Fibroblast of skin of left quadriceps (primary cell): ENCODE data around the gene CLASP1.
"Not testable (repeated sequence)": the region's sequence is repeated elsewhere in the genome, so short reads cannot be mapped to it uniquely, and the experiment has no call there.

ENCODE experiments used
- DNase-seq, 2 experiments: peaks; one replicate each; pipeline ENCODE4 v3.0.0-alpha.2; 2013; ENCODE audit warnings: low read depth in 2 of 2

Gene CLASP1

GRCh38 chr2:121505005-121505404, 144.3 kb downstream of the CLASP1 start:
- DNase-seq, result peak; percentile 66

DNA sequence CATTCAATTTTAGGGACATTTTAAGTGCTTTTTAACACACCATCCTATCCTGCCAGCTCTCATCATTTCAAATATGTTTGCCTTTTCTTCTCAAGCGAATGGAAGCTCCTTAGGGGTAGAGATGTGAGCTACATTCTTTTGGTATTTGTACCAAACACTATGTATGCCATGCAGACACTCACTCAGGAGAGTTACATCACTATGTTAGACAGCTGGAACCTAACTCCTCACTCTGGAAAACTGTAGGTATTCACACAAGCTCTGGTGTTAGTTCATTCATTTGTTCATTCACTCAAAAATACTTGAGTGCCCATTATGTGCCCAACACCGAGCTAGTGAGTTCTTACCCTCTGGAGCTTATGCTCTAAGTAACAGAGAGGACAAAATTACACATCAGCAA, 144.9 kb downstream of the CLASP1 start:
- no peak for DNase-seq

GRCh38 chr2:121502781-121503180, 146.5 kb downstream of the CLASP1 start:
- no peak for DNase-seq

DNA sequence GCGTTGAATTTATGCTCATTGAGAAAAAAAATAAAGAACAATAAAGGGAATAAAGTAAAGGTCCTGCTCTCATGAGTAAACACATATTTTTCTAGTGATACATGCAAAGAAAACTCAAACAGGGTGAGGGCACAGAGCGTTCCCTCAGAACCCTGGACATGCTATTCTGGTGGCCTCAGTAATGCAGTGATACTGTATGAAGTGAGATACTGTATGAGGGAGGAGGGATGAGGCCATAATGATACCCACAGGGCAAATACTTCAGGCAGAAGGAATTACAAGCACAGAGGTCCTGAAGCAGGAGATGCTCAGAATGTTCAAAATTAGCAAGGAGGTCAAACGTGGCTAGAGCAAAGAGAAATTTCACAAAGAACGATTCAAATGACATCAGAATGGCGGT, 147.0 kb downstream of the CLASP1 start:
- no peak for DNase-seq

- no peak for DNase-seq
These were observed 147.7 kb downstream of the CLASP1 start for GRCh38 chr2:121501554-121501953.

DNA sequence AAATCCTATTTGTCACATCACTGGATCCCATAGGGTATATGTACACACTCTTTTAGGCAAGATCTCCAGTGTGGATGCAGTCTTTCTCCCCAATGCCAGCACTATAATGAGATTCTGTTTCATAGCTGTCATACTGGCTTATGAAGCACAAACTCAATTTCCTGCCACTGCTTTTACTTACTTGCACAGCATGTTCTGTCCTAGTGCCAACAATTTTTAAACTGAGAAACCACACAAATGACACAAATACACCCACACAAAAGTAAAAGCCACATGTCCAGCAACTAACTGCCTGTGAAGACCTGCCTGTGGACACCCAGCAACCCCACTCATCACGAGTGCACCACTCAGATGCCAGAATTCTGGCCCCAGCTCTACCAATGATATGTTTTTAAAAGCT, 148.2 kb downstream of the CLASP1 start:
- DNase-seq, result no peak

DNA sequence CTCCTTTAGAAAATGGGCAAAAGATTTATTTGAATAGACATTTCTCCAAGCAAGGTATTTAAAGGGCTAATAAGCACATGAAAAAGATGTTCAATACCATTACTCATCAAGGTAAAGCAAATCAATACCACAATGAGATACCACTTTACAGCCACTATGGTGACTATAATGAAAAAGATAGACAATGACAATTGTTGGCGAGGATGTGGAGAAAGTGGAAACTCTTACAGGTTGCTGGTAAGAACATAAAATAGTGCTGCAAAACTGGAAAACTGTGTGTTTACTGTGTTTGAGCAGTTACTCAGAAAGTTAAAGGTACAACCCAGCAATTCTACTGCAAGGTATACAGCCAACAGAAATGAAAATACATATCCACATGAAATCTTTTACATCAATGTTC, 150.5 kb downstream of the CLASP1 start:
- no peak for DNase-seq

DNA sequence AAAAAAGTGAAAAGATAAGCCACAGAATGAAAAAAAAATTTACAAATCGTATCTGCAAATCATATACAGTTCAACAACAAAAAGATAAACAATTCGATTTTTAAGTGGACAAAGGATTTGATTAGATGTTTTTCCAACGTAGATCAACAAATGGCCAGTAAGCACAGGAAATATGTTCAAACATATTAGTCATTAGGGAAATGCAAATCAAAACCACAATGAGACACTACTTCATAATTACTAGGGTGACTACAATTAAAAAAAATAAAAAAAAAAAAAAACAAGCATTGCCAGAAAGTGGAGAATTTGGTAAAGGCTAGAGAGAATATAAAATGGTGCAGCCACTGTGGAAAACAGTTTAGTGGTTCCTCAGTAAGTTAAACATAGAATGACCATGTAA, 156.9 kb downstream of the CLASP1 start:
- DNase-seq, result no peak

- no peak for DNase-seq
These were observed 157.7 kb downstream of the CLASP1 start for GRCh38 chr2:121491518-121491917.

GRCh38 chr2:121490584-121491133, 158.6 kb downstream of the CLASP1 start:
- DNase-seq, result no peak

DNA sequence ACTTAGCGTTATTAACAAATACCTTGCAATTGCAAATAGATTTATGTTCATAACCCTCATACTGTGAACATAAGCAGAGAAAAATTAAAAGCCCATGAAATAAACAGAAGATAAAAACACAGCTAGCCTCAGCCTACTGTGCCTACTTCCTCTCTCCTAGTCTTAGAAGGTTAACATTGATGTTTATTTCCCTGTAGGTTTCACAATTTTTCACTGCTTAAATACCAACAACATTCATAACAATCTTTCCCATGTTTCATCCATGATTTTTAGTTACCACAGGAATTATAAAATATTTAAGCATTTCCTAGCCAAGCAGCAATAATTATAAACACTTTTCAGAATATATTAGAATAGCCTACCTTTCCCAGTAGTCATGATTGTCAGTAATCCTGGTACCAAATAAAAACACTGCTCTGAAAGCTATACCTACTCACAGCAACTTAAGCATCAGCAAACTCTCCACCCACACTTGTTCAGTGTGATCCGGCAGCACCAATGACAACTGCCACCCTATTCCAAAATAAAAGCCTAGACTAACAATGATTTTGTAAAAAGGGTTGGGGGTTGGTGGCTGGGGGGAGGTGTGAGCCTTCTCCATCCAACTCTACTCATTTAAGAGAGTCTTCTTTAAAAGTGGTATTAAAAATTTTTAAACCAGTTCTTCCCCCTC, 159.2 kb downstream of the CLASP1 start:
- no peak for DNase-seq

- no peak for DNase-seq
These were observed 160.0 kb downstream of the CLASP1 start for GRCh38 chr2:121489284-121489683.

DNA sequence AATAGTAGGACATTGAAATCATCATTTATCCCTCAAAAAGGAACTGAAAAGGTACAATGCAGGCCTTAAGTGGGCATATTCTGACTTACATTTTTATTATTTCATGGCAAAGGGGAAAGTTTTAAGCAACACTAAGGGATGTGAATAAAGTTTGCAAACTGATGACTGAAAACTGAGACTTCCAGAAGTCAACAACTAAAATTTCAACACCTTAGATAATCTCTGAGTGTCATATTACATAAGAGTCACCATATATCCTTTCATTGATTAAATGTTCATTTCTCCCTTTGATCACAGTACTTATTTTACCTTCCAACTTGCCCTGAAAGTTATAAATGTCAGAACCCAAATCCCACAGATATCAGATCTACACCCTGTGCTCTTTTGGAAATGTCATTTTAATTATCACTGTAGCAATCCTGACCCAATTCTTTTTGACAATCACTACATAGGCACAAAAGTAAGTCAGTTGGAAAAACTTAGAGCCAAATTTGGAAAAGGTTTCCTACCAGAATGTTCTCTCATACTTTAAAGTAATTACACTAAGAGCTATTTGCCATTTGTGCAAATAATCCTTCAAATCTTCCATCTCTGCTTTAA, 163.0 kb downstream of the CLASP1 start:
- no peak for DNase-seq

DNA sequence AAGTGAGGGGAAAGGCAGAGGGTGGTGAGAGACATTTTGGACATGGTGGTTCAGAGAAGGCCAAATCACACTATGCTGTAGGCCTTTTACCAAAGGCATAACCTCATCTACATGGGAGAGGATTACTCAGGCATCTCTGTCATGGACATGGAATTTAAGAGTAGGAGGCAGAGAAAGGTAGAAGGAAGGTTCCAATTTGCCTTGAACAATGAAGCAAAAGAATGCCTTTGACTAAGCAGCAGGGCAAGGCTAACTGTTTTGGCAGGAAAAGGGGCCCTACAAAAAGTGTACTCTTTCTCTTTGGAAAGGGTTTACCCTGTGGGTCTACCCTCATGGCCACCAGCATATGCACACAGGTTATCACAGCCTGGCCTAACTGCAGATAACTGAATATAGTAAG, 164.2 kb downstream of the CLASP1 start:
- no peak for DNase-seq

DNA sequence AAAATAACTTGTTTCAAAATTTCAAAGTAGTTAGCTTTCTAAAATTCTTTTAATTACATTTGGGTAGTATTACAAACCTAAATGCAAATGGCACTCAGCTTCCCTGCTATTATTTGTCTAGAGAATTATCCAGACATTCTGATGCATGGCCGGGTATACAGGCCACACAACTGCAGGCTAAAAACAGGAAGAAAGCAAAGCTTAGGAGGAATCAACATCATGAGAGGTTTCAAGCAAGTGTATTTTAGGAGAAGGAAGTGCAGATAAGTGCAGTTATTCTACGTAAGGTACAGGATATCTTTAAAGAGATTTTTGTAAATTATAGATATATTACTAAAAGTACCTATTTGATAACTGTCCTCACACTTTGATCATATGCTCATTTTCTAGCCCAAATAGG, 165.4 kb downstream of the CLASP1 start:
- no peak for DNase-seq

DNA sequence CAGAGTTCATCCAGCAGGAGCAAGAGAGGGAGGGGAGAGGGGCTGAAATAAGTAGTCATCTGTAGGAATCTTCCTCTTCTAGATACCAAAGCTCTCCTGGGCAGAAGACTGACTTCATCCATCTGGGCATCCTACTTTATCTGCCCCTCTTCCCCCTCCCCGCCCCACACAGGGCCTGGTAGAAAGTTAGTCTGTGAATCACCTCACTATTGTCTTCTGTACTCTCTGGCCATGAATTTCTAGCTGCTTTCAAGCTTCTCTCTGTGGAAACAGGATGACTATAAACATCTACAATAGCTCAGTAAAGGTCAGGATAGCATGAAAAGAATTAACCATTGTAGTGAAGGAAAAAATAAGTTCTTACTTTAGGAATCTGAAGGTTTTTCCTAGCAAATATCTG, 166.2 kb downstream of the CLASP1 start:
- no peak for DNase-seq

DNA sequence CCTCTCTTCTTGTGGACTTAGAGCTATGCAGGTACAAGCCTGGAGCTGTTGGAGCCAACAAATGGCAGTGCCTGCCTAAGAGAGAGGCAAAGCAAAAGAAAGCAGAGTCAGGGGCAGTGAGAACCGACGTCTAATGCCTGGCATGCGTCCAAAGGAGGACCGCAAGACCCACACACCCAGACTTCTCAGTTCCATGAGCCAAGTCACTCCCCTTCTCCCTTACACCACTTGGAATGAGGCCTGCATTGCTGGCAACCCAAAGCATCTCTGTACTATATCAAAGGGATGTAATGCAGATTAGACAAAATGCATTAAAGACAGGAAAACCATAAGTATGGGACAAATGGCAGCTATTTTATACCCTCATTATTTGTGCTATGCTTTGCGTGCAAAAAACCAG, 168.4 kb downstream of the CLASP1 start:
- peak; percentile 95 for DNase-seq

DNA sequence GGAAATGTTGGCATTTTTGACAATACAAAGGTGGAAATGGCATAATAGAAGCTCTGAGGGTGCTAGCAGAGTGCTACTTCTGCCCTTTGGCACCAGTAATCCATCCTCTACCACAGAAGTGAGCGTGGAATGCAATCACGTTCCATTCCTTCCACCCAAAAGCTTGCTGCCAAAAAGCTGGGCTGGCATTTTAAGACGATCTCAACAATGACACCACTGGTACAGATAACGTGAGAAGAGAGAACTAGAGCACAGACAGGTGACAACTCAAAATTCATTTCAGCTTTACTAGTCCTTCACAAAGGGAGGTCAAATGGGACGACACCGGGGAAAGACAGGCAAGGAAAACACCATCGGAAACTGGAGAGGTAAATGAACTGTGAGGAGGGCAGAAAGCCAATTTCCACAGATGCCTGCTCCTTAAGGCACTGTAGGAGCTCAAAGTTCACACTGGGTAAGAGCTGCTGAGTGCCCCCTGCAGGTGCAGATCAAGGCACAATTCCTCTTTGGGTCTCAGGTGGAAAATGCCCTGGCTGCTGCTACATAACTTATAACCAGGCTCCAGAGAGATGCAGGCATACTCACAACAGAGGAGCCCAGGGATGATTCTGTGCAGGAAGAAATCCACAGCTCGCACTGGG, 169.3 kb downstream of the CLASP1 start:
- DNase-seq, result no peak

DNA sequence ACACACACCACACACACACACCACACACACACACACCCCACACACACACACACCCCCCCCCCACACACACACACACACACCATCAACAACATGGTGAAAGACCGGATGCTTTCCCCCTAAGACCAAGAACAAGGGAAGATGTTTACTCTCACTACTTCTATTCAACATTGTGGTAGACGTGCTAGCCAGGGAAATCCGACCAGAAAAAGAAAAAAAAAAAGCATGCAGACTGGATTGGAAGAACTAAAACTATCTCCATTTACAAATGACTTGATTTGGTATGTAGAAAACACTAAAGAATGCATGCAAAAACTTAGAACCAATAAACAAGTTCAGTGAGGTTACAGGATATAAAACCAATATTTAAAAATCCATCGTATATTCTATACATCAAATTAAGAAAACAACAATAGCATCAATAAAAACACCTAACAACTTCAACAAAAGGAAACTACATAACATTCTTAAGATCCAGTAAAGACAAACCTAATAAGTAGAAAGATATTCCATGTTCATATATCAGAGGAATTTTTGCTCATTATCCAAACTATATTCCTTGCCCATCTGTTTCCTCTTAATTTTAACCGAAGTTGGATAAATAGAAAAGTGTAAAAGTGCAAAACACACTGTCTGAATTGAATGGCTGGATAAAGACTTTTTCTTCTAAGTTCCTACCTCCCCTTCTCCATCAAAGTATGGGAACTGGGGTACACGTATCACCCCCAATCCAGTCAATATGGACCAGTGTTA, 170.1 kb downstream of the CLASP1 start:
- DNase-seq, result no peak

DNA sequence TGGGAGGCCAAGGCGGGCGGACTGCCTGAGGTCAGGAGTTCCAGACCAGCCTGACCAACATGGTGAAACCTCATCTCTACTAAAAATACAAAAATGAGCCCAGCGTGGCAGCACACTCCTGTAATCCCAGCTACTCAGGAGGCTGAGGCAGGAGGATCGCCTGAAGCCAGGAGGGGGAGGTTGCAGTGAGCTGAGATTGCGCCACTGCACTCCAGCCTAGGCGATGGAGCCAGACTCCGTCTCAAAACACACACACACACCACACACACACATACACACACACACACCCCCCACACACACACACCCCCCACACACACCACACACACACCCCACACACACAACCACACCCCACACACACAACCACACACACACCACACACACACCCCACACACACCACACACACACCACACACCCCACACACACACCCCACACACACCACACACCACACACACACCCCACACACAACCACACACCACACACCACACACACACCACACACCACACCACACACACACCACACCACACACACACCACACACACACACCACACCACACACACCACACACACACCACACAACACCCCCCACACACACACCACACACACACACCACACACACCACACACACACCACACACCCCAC, 170.8 kb downstream of the CLASP1 start:
- not testable (repeated sequence) for DNase-seq

GRCh38 chr2:121476684-121477083, 172.6 kb downstream of the CLASP1 start:
- no peak for DNase-seq
